HG03066 (cell line): ENCODE measurements around the gene TMEM179.

Experiments
- ATAC-seq: cut with Tn5 transposase; IDR thresholded peaks from one replicate; pipeline ENCODE4 v1.9.1; 2021; ENCODE audit warnings: low read depth; ENCODE audit not compliant: unreplicated experiment

The TMEM179 gene

GRCh38 chr14:104558231-104559027, 46.1 kb downstream of the TMEM179 start:
- ATAC-seq = no peak

- no peak for ATAC-seq
Observed at GRCh38 chr14:104557766-104558165, 46.8 kb downstream of the TMEM179 start.

GRCh38 chr14:104557086-104557485, 47.5 kb downstream of the TMEM179 start:
- no peak for ATAC-seq

- no peak for ATAC-seq
Observed at GRCh38 chr14:104556256-104557021, 48.1 kb downstream of the TMEM179 start.

- no peak for ATAC-seq
Observed at GRCh38 chr14:104555430-104556255, 48.9 kb downstream of the TMEM179 start.

- ATAC-seq = no peak
Observed at GRCh38 chr14:104554608-104555429, 49.8 kb downstream of the TMEM179 start.

- ATAC-seq = no peak
Observed at GRCh38 chr14:104554088-104554607, 50.4 kb downstream of the TMEM179 start.

- no peak for ATAC-seq
Observed at GRCh38 chr14:104553166-104554087, 51.1 kb downstream of the TMEM179 start.

GRCh38 chr14:104552738-104553125, 51.8 kb downstream of the TMEM179 start:
- no peak for ATAC-seq

- no peak for ATAC-seq
Observed at GRCh38 chr14:104551851-104552737, 52.5 kb downstream of the TMEM179 start.

GRCh38 chr14:104550861-104551728, 53.5 kb downstream of the TMEM179 start:
- no peak for ATAC-seq

GRCh38 chr14:104550340-104550860, 54.2 kb downstream of the TMEM179 start:
- ATAC-seq = no peak

GRCh38 chr14:104549536-104550339, 54.8 kb downstream of the TMEM179 start:
- no peak for ATAC-seq

- ATAC-seq = no peak
Observed at GRCh38 chr14:104548802-104549535, 55.6 kb downstream of the TMEM179 start.

- no peak for ATAC-seq
Observed at GRCh38 chr14:104547998-104548700, 56.4 kb downstream of the TMEM179 start.
